Tongue (tissue), 2 donors: ENCODE measurements around the gene GNG12. TPM values are rescaled to one million over a fixed set of nuclear protein-coding genes. Genes with fewer than 3 reads are reported as not detected.
"Not testable (repeated sequence)": the region's sequence is repeated elsewhere in the genome, so short reads cannot be mapped to it uniquely, and the experiment has no call there.

ENCODE experiments used
- DNase-seq: peaks from one replicate; pipeline ENCODE4 v3.0.0-alpha.2; 2015
- total RNA-seq: library from RNA; depleted of rRNA; stranded (reverse); fragments of >200 nt; gene quantifications from one replicate; pipeline ENCODE4 v1.2.3, GENCODE V29; 2014

GNG12 gene
- total RNA-seq, 1 donor from 2014 or later, result 68.1 TPM

DNA sequence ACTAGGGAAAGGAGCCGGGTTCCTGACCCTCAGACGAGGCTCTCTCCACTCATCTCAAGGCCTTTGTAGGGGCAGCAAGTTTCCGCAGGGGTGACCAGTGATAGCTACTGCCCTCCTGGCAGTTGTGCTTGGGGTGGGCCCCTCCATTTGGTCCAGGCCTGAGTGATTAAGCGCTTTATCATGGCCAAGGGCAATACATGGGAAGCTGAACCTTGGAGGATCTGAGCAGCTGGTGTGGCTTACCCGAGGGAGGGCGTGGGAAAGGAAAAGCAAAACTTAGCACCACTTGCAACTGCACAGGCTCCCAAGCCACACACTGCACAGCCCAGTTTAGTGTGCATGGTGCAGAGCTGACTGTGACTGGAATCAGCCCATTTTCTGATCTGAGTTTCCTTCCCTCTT is 100.5 kb downstream of the GNG12 start:
- peak; percentile 90 for DNase-seq

DNA sequence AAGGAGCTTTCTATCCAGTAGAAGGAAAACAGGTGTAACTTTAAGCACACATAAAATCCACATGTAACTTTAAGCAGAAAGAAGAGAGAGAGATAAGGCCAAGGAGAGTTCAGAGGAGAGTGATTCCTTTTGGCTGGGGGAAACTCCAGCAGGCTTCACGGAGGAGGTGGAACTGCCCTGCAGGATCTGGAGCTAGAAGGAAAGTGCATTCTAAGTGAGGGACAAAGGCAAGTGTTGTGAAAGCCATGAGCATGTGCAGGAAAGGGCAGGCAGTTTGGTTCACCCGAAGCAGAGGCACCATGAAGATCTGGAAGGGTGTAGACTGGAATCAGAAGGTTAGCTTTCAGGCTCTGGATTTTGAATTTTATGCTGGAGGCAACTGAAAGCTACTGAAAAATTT is 101.9 kb downstream of the GNG12 start:
- DNase-seq, result no peak

DNA sequence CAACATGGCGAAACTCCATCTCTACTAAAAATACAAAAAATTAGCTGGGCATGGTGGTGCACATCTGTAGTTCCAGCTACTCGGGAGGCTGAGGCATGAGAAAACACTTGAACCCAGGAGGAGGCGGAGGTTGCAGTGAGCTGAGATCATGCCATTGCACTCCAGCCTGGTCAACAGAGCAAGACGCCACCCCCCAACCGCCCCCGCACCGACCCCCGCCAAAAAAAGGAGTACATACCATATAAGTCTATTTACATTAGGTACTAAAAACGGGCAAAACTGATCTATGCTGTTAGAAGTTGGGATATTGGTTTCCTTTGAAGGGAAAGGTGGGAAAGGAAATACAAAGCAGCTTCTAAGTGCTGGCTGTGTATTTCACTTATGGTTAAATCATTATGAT is 103.0 kb downstream of the GNG12 start:
- DNase-seq, result not testable (repeated sequence)

DNA sequence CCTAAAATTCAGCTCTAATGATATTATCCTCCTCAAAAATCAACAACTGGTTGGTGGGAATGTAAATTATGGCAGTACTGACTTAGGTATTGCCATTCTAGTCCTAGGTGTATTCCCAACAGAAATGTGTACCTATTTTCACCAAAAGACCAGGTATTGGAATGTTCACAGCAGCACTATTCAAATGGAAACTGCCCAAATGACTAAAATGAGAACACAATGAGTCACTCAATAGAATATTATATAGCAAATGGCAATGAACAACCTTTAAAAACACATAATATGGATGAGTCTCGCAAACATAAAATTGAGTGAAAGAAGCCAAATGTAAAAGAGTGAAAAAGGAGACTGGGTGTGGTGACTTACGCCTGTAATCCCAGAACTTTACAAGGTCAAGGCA is 103.4 kb downstream of the GNG12 start:
- no peak for DNase-seq

DNA sequence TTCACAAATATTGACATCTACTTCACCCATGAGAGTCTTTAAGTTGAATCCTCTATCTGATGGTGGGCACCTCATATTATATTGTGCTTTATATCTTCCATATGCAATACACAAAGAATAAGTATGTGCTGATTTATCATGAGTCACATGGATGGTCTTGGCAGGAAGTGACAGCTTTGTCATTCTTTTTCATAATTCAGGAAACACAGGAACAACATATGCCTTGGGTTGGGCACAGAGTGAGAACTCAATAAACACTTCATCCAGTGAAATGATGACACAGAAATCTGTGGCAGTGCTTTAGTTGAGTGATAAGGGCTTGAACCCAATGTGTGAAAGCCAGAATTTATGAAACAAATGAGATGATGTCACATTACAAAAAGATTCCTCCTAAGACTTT is 107.0 kb downstream of the GNG12 start:
- DNase-seq, result no peak

DNA sequence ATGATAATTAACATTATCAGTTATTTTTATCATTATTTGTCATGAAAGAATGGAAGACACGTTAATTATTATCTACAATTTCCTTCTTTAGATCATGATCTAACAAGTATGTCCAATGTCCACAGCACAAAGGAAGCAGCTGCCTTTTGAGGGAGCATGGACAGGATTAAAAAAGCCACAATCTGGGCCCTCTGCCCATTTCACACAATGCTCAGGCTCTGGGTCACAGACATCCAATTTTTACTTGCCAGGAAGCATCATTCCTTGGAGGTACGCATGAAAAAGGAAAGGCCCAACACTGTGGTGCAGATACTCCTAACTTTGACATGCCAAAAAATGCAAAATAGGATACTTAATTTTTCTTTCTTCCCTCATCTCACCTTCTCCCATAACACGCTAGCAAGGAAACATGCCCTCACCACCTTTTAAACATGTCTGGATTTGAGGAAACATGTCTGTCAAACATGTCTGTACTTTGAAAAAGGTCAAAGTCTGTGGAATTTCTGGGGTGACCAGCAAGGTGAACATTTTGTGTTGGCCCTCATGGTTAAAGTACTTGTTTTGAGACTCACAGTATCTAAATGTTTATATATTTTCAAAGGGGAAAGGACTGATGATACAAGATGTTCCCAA is 108.2 kb downstream of the GNG12 start:
- DNase-seq, result peak; percentile 77

DNA sequence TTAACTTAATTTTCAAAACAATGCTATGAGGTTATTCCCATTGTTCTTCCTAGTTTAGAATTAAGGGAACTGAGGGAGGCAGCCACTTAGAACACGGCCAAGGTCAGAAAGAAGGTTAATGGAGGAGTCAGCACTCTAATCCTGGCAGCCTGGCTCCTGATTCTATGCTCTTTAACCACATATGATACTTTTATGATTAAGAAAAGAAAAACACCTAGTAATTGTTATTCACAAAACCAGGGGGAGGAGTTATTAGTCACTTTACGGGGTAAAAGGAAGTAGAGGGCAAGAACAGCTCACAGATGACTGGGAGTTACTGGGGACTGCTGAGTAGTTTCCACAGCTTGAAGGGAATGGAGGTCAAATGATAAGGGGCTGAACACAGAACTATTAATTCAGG is 109.6 kb downstream of the GNG12 start:
- no peak for DNase-seq

DNA sequence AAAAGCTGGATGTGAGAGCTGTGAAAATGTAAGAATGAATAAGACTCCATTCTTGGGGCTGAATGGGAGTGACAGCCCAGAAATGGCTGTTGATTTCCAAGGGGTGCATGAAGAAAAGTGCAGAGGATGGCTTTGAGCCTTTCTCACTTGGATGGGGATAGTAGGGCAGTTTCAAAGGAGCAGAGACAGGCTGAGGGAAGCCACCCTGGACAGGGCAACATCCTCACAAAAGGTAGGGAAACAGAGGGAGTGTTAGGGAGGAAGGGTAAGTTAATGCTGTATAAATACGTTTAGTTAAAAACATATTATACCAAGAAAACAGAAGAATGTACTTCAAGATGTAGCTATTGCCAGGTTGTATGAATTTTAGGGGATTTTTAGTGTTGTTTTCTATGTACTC is 110.1 kb downstream of the GNG12 start:
- DNase-seq, result no peak

DNA sequence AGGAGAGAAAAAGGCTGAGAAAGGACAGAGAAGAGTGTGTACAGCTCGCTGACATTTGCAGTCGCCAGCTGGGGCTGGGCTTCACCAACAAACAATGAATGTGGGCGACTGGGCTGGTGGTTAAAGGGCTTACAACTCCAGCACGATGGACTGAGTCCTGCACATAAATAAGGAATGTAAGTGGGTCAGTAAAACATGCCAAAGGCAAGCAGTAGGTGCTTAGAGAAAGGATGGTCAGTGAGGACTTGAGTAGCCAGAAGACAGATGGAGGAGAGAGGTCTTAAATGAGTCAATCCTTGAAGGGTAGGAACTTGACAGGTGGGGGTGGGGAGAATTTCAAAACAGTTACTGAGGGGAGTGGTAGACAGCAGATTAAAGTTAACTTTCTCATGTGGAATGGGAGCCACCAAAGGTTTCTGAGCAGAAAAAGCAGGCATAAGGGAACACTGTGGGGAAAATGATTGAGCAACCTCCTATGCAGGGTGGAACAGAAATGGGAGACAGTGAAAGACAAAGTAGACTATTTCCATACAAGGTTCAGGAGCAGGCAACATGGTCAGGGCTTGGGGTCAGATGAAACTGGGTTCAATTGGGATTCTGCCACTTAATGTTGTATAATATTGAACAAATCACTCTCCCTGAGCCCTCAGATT is 110.8 kb downstream of the GNG12 start:
- DNase-seq, result no peak

DNA sequence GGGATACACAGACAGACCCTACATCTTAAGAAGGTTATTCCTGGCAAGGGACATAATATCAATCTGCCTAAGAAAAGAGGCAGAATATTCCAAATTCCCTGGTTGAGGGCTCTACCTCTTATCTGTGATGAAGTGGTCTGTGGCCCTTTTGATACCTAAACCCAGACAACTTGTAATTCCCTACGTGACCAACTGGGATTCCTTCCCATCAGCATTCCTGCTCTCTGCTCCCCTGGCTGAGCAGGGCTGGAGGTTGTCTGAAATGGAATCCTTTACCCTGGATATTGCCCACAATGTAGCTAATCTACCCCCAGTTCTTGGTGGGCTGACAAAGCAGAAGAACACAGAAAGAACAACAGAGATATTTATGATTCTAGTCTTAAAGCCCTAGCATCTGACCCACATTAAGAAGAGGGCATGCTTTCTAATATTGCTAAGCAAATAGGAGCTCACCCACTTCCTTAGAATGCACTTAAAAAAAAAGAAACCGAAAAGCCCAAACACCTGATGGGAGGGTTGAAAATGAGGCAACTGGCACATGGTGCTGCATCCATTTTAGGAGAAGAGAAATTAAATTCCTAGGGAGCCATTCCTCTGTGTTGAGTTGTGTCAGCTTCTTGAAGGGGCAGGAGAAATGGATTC is 111.5 kb downstream of the GNG12 start:
- DNase-seq, result no peak

DNA sequence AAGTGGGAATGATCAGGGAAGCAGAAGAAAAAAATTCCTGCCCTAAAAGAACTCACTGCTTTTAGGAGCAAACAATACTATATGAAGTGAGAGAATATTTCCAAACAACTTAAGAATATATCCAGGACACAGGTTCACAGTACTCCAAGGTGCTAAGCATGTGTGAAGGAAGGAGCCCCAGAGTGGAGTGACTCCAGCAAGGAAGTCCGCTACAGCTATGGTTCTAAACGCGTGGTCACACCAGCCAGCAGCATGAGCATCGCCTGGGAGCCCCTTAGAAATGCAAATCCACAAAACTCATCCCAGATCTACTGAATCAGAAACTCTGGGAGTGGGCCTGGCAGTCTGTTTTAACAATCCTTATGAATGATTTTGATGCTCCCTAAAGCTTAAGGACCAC is 112.2 kb downstream of the GNG12 start:
- no peak for DNase-seq

DNA sequence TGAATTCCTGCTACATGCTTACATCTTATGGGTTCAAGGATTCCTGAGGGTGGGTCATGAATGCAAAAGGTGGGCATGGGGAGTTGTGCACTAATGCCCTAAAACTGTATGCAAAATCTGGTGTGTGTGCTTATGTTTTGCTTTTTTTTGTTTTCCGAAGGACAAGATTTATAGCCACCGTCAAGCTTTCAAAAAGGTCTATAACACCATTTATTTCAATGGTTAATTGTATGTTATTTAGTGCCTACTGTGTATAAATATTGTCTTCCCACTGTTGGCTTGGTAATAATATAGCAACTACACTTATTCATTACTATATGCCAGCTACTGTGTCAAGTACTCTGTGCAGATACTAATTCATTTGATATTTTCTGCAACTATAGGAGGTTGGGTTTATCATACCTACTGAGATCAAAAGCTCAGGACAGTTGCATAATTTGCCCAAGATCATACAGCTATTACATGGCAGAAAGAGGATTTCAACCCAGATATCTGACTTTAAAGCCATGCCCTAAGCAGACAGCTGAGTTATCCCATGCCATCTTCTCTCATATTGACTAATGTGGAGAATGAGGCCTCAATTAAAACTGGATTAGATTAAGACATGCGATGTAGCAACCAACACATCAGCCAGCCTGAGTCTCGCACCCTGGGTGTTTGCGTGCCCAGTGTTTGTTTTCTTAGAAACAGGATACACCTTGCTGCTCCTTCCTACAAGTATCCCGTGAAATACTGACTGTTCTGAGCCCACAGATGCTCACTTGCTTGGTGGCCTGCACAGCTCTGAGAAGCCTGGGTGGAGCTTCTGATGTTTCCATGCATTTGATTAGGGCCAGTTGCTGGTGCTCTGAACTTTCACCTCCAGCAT is 113.7 kb downstream of the GNG12 start:
- DNase-seq, result no peak

DNA sequence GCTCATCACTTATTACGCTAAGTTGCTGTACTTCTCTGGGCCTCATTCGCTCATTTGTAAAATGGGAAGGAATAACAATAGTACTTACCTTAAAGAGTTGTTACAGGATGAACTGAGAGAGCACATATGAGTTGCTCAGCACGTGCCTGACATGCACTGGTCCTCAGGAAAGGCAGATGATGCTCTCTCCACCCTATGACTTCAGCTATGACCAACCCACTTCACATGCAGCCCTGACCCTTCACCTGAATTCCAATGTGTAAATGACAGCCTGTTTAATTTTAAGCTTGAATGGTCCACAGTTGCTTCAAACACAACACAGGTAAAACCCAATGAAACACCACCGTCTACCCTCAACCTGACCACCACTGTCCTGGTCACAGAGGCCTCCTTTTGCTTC is 115.4 kb downstream of the GNG12 start:
- no peak for DNase-seq

DNA sequence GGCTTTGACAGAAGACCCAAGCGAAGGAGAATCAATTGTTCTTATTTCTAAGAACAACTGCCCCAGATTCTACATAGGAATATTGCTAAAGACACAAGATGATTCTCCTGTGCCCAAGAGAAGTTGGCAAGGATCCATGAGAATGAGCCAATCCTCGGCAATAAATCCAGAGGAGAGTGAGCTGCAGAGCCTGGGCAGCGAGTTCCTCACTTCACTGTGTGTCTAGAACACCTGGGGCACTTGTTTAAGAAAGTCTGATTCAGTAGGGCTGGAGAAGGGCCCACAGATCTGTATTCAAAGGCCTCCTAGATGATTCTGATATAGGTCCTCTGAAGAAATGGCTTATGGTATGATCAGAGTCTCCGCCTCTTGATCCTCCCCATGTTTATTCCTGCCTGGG is 116.5 kb downstream of the GNG12 start:
- DNase-seq, result no peak

DNA sequence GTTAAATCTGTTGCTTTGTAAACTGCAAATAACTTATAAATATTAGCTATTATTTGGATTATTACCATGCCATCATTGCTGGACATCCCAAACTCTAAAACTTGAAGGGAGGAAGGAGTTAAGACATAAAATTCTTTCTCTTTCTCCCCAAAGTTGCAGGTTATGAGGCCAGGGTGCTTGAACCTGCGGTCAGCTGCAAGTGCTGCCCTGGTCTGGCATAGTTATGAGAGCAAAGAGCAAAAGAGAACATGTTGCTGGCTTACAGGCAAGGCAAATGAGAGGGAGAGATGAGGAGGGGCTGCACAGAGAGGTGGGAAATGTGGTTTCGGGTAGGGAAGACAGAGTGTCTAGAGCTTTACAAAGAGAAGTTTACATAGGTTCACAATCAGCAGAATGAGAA is 117.4 kb downstream of the GNG12 start:
- DNase-seq, result no peak

DNA sequence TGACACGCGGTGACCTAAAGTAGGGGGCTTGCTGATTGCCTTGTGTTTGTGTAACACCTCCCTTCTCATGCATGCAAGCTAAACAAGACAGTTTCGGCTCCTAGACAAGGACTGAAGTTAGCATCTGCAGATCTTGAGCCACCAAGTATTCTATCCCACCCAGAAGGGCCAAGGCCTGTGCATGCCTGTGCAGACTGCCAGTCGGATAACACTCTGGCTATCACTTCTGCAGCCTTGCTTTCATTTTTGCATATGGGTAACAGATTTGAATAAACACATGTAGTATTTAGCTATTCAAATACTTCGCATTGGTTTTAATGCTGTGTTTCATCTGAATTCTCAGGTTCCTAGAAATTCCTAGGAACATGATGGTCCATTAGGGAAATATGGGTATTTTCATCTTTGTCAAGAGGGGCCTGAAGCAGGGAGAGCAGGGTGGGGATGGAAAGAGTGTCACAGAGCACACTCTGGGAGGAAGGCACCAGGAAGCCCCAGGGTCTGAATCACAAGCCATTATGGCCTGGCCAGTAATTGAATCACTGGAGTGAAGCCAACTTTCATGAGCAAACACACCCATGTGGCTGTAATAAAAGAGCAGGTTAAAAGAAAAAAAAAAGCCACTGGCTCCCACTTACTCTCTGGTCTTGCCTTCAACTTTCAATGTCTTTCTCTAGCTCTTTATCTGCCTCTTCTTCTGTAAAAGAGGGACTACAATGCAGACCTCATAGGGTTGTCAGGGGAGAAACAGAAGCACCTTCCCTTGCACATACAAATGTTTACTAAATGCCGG is 120.0 kb downstream of the GNG12 start:
- DNase-seq, result no peak

DNA sequence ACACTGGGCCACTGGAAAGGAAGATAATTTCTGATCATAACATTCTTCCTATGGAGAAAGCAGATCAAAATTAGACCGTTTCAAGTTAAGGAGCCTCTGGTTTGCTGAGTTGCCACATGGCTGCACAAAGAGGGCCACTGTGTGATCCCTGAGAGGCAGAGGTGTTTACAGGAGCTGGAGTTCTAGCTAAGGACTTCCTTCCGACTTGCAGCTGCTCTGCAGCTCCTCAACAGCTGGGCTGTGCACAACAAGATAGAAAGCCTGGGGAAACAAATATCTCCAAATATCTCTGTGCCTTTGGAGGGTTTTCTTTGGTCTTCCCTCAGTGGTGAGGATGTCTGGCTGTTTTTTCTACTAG is 121.4 kb downstream of the GNG12 start:
- peak; percentile 41 for DNase-seq

DNA sequence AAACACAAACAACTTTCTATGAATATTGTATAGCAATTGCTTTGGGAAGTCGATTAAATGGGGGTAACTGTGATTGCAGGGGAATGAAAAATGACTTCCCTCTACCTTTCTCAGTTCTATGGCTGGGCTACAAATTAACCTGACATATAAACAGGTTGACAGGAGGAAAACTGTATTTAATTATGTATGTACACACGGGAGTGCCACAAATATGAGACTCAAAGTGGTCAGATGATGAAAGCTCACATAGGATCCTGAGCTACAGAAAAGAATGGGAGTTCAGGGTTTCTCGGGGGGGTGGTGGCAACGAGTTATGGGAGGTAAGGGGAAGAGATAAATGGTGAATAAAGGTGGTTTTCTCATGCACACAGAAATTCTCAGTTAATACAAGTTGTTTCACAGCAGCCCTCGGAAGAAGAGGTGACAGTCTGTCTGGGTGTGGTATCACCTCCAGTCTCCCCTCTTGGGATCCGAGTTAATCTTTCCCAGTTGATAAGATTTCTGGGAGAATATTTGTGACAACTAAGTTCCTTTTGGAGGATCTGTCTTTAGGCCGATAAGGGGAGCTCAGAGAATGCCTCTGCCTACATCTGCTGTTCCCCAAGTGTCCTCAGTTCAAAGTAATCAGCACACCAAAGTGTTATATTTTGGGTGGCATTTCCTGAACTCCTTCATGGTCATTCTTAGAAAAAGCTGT is 122.0 kb downstream of the GNG12 start:
- no peak for DNase-seq

DNA sequence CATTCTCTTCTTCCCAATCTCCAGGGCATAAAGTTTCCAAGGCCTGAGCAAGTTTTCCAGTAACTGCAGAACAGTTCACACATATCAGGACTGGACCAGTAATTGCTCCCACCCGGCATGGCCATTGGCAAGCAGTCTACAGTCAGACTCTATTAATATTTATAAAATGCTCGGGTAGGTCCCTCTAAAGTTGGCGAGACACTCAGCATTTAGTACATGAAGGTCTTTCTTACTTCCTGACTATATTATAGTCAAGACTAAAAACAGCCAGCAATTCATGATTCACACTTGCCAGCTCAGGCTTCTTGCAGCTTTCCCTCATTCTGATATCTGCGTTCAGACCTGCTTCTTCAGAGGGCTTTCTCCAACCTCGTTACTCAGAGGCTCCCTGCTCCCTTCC is 122.8 kb downstream of the GNG12 start:
- no peak for DNase-seq

DNA sequence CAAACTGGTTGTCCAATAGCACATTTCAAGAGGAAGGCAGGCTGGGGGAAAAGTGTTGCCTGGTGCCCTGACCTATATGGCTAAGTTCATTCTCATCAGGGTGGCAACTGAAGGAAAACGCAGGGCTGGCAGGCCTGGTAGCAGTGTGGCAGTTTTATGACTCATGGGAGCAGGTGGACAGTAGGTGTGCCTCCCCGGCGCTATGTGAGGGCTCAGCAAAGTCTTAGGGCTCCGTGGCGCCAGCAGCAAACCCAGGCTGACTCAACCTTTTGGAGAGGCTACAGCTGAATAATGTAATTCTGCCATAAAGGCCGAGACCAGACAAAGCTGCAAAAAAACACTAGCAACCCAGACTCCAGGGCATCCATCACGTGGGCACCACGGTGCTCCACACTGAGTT is 124.7 kb downstream of the GNG12 start:
- DNase-seq, result no peak

DNA sequence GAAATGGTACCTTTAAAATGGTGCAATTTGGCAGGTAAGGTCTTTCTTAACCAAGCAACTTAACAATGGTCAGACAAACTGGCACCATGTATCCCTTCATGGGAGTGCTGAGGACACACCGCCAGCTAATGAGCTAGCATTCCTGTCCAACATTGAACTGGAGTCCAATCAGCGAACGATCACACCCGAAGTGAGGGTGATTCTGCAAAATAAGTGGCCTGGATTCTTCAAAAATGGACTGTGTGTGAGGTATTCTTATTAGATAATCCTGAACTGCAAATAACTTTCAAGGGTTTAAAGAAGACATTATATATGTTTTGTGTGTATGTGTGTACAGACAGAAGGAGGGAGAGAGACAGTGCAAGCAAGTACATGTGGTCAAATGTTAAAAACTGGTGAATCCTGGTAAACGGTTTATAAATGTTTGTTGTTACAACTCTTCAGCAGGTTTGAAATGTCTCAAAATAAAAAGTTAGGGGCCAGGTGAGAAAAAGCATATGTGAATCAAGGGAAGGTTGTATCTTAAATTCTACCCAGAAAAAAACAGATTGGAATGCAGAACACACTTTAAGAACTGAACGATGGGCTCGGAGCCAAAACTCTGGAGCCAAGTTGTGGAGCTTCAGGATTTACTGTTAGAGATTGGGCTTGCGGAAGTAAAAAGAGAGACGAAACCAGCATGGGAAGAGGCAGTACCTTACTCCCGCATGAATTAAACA is 127.4 kb downstream of the GNG12 start:
- DNase-seq, result peak; percentile 76
